GM23338 (cell line): ENCODE measurements around the gene FBXO39. TPM values are rescaled to one million over a fixed set of nuclear protein-coding genes. Genes with fewer than 3 reads are reported as not detected.
A peak's percentile ranks its signal among the peaks of the same experiment; 100 is the strongest.

ENCODE experiments used
- ATAC-seq: fragments of 200-7000 bp; cut with Tn5 transposase; 3 replicates; pipeline ENCODE4 v1.9.1; 2020
- DNase-seq: peaks from one replicate; pipeline ENCODE4 v3.0.0-alpha.2; 2015; ENCODE audit warnings: low spot score
- H2AFZ ChIP-seq: fragments of 200-600 bp; sonication (generic); 2 replicates; pipeline ENCODE4 v1.8.0; 2016; ENCODE audit warnings: antibody characterized with exemption, mild to moderate bottlenecking, moderate library complexity
- H3F3A ChIP-seq: fragments of 200-600 bp; sonication (generic); replicated peaks from 2 replicates; pipeline ENCODE4 v1.8.0; 2017; ENCODE audit warnings: antibody characterized with exemption, mixed run types, low read depth
- H3K27ac ChIP-seq: fragments of 200-600 bp; sonication (generic); 2 replicates; pipeline ENCODE4 v1.6.1; 2016; ENCODE audit warnings: low read depth
- H3K27me3 ChIP-seq: fragments of 200-600 bp; sonication (generic); 2 replicates; pipeline ENCODE4 v1.8.0; 2016; ENCODE audit warnings: mild to moderate bottlenecking, mixed run types, moderate library complexity; ENCODE audit not compliant: insufficient read depth
- H3K36me3 ChIP-seq: fragments of 200-600 bp; sonication (generic); 2 replicates; pipeline ENCODE4 v1.8.0; 2016; ENCODE audit warnings: mild to moderate bottlenecking; ENCODE audit not compliant: insufficient read depth
- H3K4me1 ChIP-seq: fragments of 200-600 bp; sonication (generic); 2 replicates; pipeline ENCODE4 v1.8.0; 2016; ENCODE audit warnings: mild to moderate bottlenecking, moderate library complexity; ENCODE audit not compliant: insufficient read depth
- H3K4me2 ChIP-seq: fragments of 200-600 bp; sonication (generic); 2 replicates; pipeline ENCODE4 v1.7.1; 2017; ENCODE audit warnings: mixed run types
- H3K4me3 ChIP-seq: fragments of 200-600 bp; sonication (generic); 2 replicates; pipeline ENCODE4 v1.6.1; 2016; ENCODE audit warnings: mixed run types
- H3K79me2 ChIP-seq: fragments of 200-600 bp; sonication (generic); replicated peaks from 2 replicates; pipeline ENCODE4 v1.8.0; 2017; ENCODE audit warnings: mild to moderate bottlenecking; ENCODE audit not compliant: insufficient read depth
- H3K9me2 ChIP-seq: fragments of 200-600 bp; sonication (generic); 2 replicates; pipeline ENCODE4 v1.8.0; 2017; ENCODE audit not compliant: insufficient read depth
- H4K20me1 ChIP-seq: fragments of 200-600 bp; sonication (generic); replicated peaks from 2 replicates; pipeline ENCODE4 v1.8.0; 2017; ENCODE audit warnings: mild to moderate bottlenecking; ENCODE audit not compliant: insufficient read depth
- H3K27ac Mint-ChIP-seq: 2 replicates; pipeline ENCODE4 v1.8.0; 2020; ENCODE audit warnings: inconsistent platforms, mild to moderate bottlenecking, moderate library complexity, mixed read lengths
- H3K27me3 Mint-ChIP-seq: 3 replicates; pipeline ENCODE4 v1.8.0; 2022; ENCODE audit warnings: low read depth, mild to moderate bottlenecking, moderate library complexity, mixed read lengths, inconsistent platforms; ENCODE audit not compliant: insufficient read depth, poor library complexity
- H3K36me3 Mint-ChIP-seq: 3 replicates; pipeline ENCODE4 v1.8.0; 2021; ENCODE audit warnings: low read depth, mild to moderate bottlenecking, inconsistent platforms, moderate library complexity, mixed read lengths
- H3K4me1 Mint-ChIP-seq: 3 replicates; pipeline ENCODE4 v1.8.0; 2020; ENCODE audit warnings: mild to moderate bottlenecking, inconsistent platforms, mixed read lengths
- H3K4me3 Mint-ChIP-seq: 3 replicates; pipeline ENCODE4 v1.8.0; 2021; ENCODE audit warnings: moderate library complexity, mild to moderate bottlenecking, inconsistent platforms, mixed read lengths
- H3K9me3 Mint-ChIP-seq: 3 replicates; pipeline ENCODE4 v1.8.0; 2020; ENCODE audit warnings: moderate library complexity, mild to moderate bottlenecking, inconsistent platforms, mixed read lengths
- EZH2 ChIP-seq: fragments of 200-600 bp; sonication (generic); IDR thresholded peaks from one replicate; pipeline ENCODE4 v1.8.0; 2017; ENCODE audit warnings: antibody characterized with exemption, mild to moderate bottlenecking, low read depth; ENCODE audit not compliant: unreplicated experiment
- EZH2phosphoT487 ChIP-seq: fragments of 200-600 bp; sonication (generic); IDR thresholded peaks from one replicate; pipeline ENCODE4 v1.8.1; 2018; ENCODE audit warnings: antibody characterized with exemption; ENCODE audit not compliant: unreplicated experiment
- NANOG ChIP-seq: IDR thresholded peaks from 2 replicates; pipeline ENCODE4 v1.6.1; 2016; ENCODE audit warnings: antibody characterized with exemption, borderline replicate concordance
- POLR2AphosphoS5 ChIP-seq: IDR thresholded peaks from 2 replicates; pipeline ENCODE4 v1.6.1; 2016; ENCODE audit warnings: antibody characterized with exemption, low read depth
- STAT1 ChIP-seq: IDR thresholded peaks from one replicate; pipeline ENCODE4 v1.6.1; 2016; ENCODE audit warnings: antibody characterized with exemption; ENCODE audit not compliant: unreplicated experiment
- ZNF331 ChIP-seq: fragments of 250-450 bp; sonication (Bioruptor Pico); IDR thresholded peaks from 2 replicates; pipeline ENCODE4 v1.5.0; 2020; ENCODE audit warnings: low read depth, mild to moderate bottlenecking, moderate library complexity
- polyA plus RNA-seq: library from polyadenylated mRNA; unstranded; fragments of >200 nt; fragmentation: Nextera tagmentation; extraction: Ambion mirVana; gene quantifications from 2 replicates; pipeline ENCODE4 v1.2.1, GENCODE V29; 2016
- total RNA-seq: library from RNA; depleted of rRNA; stranded (reverse); fragments of >200 nt; shearing (Covaris generic); gene quantifications from 2 replicates; pipeline ENCODE4 v1.2.3, GENCODE V29; 2014
- TF ChIP-seq, protein P1 (sequence below), 2 experiments: fragments of 200-600 bp in 1 of 2; sonication (generic) in 1 of 2; conservative IDR thresholded peaks; 2 replicates each; pipeline versions ENCODE4 v1.5.1 to v1.6.1; 2016 to 2017; ENCODE audit warnings: antibody characterized with exemption in 2 of 2, low read depth in 2 of 2, mild to moderate bottlenecking in 2 of 2, moderate library complexity in 1 of 2
- TF ChIP-seq, protein P2 (sequence below): IDR thresholded peaks from 2 replicates; pipeline ENCODE4 v1.6.1; 2016; ENCODE audit warnings: antibody characterized with exemption
- TF ChIP-seq, protein P3 (sequence below): fragments of 250-450 bp; sonication (Bioruptor Pico); IDR thresholded peaks from 2 replicates; pipeline ENCODE4 v1.5.0; 2020; ENCODE audit warnings: mild to moderate bottlenecking, moderate library complexity
- TF ChIP-seq, protein P4 (sequence below): IDR thresholded peaks from one replicate; pipeline ENCODE4 v1.6.1; 2018; ENCODE audit warnings: antibody characterized with exemption; ENCODE audit not compliant: unreplicated experiment

FBXO39 gene
- total and polyA plus RNA-seq, 2 experiments from 2014 or later, result not detected

DNA sequence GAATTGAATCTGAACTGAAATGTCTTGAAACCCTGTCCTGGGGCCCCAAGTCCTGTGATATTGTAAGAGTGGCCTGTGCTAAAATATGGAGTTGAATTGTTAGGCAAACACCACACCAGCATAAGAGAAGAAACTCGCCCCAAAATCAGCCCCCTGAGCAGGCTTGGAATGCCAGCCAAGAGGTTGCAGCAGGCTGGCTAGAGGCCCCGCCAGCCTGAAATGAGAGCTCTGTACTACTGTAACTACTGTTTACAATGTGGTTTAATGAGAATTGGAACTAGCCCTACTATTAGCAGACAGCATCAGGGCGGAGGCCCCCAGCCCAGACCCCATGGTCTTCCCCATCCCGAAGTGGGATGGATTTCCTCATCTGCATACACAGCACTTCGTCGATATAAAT lies 23.7 kb downstream of the FBXO39 start:
- peak; percentile 14 for DNase-seq
- H3K9me2 ChIP-seq, result peaks cover 12% of the 10 kb centered on the region; the same call in 1 of the 2 replicates
- H3K4me3 ChIP-seq, result no peak overlapping the region
- H3K79me2 ChIP-seq, result no peaks in the 10 kb centered on the region
- H3K9me3 Mint-ChIP-seq, result no peaks in the 10 kb centered on the region; the same call in 2 of the 3 replicates
- H3K4me1 Mint-ChIP-seq, result peaks cover 22% of the 10 kb centered on the region
- no peaks in the 10 kb centered on the region for H4K20me1 ChIP-seq
- H3K27me3 ChIP-seq, result no peaks in the 10 kb centered on the region
- H3K27me3 Mint-ChIP-seq, result peaks cover 2% of the 10 kb centered on the region
- no peaks in the 10 kb centered on the region for H3F3A ChIP-seq
- peaks cover 15% of the 10 kb centered on the region for H3K4me1 ChIP-seq
- peak overlapping the region; percentile 35 for H3K4me2 ChIP-seq
- H3K27ac Mint-ChIP-seq, result no peak overlapping the region
- no peak overlapping the region for H3K4me3 Mint-ChIP-seq
- ATAC-seq, result peak; percentile 67
- no peaks in the 10 kb centered on the region for H3K36me3 ChIP-seq
- peak overlapping the region; percentile 19 for H2AFZ ChIP-seq
- TF ChIP-seq STAT1 (no peak), POLR2AphosphoS5 (no peak), NANOG (no peak), EZH2phosphoT487 (no peak), EZH2 (no peak), ZNF331 (CRISPR knock-in tag) (no peak)
- TF ChIP-seq, protein P1, sequence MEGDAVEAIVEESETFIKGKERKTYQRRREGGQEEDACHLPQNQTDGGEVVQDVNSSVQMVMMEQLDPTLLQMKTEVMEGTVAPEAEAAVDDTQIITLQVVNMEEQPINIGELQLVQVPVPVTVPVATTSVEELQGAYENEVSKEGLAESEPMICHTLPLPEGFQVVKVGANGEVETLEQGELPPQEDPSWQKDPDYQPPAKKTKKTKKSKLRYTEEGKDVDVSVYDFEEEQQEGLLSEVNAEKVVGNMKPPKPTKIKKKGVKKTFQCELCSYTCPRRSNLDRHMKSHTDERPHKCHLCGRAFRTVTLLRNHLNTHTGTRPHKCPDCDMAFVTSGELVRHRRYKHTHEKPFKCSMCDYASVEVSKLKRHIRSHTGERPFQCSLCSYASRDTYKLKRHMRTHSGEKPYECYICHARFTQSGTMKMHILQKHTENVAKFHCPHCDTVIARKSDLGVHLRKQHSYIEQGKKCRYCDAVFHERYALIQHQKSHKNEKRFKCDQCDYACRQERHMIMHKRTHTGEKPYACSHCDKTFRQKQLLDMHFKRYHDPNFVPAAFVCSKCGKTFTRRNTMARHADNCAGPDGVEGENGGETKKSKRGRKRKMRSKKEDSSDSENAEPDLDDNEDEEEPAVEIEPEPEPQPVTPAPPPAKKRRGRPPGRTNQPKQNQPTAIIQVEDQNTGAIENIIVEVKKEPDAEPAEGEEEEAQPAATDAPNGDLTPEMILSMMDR (conservative IDR thresholded peaks at IDR 0.05; ENCODE audit: low read depth in 2 of 2), result no peak
- TF ChIP-seq, protein P2, sequence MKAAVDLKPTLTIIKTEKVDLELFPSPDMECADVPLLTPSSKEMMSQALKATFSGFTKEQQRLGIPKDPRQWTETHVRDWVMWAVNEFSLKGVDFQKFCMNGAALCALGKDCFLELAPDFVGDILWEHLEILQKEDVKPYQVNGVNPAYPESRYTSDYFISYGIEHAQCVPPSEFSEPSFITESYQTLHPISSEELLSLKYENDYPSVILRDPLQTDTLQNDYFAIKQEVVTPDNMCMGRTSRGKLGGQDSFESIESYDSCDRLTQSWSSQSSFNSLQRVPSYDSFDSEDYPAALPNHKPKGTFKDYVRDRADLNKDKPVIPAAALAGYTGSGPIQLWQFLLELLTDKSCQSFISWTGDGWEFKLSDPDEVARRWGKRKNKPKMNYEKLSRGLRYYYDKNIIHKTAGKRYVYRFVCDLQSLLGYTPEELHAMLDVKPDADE, result no peak
- TF ChIP-seq, protein P3, sequence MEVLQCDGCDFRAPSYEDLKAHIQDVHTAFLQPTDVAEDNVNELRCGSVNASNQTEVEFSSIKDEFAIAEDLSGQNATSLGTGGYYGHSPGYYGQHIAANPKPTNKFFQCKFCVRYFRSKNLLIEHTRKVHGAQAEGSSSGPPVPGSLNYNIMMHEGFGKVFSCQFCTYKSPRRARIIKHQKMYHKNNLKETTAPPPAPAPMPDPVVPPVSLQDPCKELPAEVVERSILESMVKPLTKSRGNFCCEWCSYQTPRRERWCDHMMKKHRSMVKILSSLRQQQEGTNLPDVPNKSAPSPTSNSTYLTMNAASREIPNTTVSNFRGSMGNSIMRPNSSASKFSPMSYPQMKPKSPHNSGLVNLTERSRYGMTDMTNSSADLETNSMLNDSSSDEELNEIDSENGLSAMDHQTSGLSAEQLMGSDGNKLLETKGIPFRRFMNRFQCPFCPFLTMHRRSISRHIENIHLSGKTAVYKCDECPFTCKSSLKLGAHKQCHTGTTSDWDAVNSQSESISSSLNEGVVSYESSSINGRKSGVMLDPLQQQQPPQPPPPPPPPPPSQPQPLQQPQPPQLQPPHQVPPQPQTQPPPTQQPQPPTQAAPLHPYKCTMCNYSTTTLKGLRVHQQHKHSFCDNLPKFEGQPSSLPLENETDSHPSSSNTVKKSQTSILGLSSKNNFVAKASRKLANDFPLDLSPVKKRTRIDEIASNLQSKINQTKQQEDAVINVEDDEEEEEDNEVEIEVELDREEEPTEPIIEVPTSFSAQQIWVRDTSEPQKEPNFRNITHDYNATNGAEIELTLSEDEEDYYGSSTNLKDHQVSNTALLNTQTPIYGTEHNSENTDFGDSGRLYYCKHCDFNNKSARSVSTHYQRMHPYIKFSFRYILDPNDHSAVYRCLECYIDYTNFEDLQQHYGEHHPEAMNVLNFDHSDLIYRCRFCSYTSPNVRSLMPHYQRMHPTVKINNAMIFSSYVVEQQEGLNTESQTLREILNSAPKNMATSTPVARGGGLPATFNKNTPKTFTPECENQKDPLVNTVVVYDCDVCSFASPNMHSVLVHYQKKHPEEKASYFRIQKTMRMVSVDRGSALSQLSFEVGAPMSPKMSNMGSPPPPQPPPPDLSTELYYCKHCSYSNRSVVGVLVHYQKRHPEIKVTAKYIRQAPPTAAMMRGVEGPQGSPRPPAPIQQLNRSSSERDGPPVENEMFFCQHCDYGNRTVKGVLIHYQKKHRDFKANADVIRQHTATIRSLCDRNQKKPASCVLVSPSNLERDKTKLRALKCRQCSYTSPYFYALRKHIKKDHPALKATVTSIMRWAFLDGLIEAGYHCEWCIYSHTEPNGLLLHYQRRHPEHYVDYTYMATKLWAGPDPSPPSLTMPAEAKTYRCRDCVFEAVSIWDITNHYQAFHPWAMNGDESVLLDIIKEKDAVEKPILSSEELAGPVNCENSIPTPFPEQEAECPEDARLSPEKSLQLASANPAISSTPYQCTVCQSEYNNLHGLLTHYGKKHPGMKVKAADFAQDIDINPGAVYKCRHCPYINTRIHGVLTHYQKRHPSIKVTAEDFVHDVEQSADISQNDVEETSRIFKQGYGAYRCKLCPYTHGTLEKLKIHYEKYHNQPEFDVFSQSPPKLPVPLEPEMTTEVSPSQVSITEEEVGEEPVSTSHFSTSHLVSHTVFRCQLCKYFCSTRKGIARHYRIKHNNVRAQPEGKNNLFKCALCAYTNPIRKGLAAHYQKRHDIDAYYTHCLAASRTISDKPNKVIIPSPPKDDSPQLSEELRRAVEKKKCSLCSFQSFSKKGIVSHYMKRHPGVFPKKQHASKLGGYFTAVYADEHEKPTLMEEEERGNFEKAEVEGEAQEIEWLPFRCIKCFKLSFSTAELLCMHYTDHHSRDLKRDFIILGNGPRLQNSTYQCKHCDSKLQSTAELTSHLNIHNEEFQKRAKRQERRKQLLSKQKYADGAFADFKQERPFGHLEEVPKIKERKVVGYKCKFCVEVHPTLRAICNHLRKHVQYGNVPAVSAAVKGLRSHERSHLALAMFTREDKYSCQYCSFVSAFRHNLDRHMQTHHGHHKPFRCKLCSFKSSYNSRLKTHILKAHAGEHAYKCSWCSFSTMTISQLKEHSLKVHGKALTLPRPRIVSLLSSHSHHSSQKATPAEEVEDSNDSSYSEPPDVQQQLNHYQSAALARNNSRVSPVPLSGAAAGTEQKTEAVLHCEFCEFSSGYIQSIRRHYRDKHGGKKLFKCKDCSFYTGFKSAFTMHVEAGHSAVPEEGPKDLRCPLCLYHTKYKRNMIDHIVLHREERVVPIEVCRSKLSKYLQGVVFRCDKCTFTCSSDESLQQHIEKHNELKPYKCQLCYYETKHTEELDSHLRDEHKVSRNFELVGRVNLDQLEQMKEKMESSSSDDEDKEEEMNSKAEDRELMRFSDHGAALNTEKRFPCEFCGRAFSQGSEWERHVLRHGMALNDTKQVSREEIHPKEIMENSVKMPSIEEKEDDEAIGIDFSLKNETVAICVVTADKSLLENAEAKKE, result no peak
- TF ChIP-seq, protein P4, sequence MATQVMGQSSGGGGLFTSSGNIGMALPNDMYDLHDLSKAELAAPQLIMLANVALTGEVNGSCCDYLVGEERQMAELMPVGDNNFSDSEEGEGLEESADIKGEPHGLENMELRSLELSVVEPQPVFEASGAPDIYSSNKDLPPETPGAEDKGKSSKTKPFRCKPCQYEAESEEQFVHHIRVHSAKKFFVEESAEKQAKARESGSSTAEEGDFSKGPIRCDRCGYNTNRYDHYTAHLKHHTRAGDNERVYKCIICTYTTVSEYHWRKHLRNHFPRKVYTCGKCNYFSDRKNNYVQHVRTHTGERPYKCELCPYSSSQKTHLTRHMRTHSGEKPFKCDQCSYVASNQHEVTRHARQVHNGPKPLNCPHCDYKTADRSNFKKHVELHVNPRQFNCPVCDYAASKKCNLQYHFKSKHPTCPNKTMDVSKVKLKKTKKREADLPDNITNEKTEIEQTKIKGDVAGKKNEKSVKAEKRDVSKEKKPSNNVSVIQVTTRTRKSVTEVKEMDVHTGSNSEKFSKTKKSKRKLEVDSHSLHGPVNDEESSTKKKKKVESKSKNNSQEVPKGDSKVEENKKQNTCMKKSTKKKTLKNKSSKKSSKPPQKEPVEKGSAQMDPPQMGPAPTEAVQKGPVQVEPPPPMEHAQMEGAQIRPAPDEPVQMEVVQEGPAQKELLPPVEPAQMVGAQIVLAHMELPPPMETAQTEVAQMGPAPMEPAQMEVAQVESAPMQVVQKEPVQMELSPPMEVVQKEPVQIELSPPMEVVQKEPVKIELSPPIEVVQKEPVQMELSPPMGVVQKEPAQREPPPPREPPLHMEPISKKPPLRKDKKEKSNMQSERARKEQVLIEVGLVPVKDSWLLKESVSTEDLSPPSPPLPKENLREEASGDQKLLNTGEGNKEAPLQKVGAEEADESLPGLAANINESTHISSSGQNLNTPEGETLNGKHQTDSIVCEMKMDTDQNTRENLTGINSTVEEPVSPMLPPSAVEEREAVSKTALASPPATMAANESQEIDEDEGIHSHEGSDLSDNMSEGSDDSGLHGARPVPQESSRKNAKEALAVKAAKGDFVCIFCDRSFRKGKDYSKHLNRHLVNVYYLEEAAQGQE, result no peak
- H3K27ac ChIP-seq, result no peak overlapping the region
- no peaks in the 10 kb centered on the region for H3K36me3 Mint-ChIP-seq
